ENCODE results near the gene NDUFV2.

Gene NDUFV2

DNA sequence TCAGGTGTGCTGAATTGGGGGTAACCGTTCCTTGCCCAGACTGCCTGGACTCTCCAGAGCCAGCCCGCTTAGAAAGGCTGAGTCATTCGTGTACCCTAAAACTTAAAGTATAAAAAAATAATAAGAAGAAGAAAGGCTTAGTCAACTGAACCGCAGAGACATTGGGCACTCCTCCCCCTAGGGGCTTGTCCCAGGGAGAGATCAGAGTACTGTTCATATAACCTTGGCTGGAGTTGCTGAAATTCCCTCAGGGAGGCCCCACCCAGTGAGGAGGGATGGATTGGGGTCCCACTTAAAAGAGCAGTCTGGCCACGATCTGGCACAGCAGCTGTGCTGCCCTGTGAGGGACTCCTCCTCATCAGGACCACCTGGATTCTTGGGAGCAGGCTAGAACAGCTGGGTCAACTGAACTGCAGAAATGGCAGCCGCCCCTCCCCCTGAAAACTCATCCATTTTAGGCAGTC is 71.3 kb downstream of the NDUFV2 start:
- DNase-seq (ENCODE audit: low spot score): no peak
- TF ChIP-seq, protein P1, sequence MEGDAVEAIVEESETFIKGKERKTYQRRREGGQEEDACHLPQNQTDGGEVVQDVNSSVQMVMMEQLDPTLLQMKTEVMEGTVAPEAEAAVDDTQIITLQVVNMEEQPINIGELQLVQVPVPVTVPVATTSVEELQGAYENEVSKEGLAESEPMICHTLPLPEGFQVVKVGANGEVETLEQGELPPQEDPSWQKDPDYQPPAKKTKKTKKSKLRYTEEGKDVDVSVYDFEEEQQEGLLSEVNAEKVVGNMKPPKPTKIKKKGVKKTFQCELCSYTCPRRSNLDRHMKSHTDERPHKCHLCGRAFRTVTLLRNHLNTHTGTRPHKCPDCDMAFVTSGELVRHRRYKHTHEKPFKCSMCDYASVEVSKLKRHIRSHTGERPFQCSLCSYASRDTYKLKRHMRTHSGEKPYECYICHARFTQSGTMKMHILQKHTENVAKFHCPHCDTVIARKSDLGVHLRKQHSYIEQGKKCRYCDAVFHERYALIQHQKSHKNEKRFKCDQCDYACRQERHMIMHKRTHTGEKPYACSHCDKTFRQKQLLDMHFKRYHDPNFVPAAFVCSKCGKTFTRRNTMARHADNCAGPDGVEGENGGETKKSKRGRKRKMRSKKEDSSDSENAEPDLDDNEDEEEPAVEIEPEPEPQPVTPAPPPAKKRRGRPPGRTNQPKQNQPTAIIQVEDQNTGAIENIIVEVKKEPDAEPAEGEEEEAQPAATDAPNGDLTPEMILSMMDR (IDR thresholded peaks at IDR 0.05; ENCODE audit: extremely low read depth, missing control alignments): no peak

DNA sequence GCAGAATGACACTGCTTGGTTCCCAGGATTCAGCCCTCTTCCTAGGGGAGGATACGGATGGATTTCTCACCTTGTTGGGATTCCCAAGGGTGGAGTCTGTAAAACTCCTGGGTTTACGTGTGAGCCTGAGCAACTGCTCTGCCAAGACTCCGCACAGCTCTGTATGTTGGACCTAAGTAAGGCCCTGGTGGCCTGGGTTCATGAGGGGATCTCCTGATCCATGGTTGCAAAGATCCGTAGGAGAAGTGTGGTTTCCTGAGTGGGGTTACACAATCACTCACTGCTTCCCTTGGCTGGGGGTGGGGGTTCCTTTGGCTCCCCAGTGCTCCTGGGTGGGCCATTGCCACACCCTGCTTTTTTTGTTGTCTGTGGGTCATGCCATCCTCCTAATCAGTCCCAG is 71.8 kb downstream of the NDUFV2 start:
- no peak for DNase-seq (ENCODE audit: low spot score)
- TF ChIP-seq, protein P1 (IDR thresholded peaks at IDR 0.05; ENCODE audit: extremely low read depth, missing control alignments): no peak

DNA sequence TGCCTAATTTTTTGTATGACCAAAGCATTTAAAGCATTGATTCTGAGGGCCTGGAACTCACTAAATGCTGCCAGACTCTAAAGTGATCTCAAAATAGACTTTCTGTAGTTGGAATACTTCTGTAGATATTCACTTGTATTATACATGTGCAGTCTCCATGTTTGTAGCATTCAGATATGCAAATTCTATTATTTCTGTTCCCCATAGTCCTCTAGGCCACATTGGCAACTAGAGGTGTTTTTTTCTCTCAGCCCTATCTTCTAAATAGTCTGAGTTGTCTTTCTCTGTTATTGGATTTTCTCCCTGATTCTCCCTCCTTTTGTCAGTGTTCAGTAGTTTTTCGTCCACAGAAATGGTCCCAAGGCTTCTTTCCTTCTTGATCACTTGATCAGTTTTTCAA is 72.6 kb downstream of the NDUFV2 start:
- DNase-seq (ENCODE audit: low spot score): no peak
- TF ChIP-seq, protein P1 (IDR thresholded peaks at IDR 0.05; ENCODE audit: extremely low read depth, missing control alignments): no peak

DNA sequence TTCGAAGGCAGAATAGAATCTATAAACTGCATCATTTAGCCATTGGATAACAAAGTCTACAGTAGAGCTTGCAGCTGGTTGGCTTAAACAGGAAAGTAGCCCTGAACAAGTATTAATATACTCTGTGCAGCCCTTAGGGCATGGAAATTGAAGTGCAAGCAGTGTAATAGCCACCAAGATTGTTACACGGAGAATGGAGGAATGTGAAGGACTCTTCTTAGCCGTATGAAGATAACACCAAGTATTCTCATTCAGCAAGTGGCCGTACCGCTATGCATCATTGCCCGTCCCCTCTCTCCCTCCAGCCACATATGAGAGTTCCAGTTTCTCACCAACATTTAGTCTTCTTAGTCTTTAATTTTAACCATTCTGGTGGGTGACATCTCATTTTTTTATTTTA is 74.5 kb downstream of the NDUFV2 start:
- no peak for DNase-seq (ENCODE audit: low spot score)

DNA sequence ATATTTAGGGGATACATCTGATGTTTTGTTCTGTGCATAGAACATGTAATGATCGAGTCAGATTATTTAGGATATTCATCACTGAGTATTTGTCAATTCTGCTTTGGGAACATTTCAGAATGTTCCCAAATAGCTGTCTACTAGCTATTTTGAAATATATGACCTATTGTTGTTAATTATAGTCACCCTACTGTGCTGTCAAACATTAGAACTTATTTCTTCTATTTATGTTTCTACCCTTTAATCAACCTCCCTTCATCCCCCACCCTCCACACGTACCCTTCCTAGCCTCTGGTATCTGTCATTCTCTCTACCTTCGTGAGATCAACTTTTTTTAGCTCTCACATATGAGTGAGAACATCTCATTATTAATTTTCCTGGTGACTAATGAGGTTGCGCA is 75.0 kb downstream of the NDUFV2 start:
- no peak for DNase-seq (ENCODE audit: low spot score)
- TF ChIP-seq, protein P1 (IDR thresholded peaks at IDR 0.05; ENCODE audit: extremely low read depth, missing control alignments): no peak

More for the DNA sequence above, 74.5 kb downstream of the NDUFV2 start:
- TF ChIP-seq, protein P1 (IDR thresholded peaks at IDR 0.05; ENCODE audit: extremely low read depth, missing control alignments): no peak

DNA sequence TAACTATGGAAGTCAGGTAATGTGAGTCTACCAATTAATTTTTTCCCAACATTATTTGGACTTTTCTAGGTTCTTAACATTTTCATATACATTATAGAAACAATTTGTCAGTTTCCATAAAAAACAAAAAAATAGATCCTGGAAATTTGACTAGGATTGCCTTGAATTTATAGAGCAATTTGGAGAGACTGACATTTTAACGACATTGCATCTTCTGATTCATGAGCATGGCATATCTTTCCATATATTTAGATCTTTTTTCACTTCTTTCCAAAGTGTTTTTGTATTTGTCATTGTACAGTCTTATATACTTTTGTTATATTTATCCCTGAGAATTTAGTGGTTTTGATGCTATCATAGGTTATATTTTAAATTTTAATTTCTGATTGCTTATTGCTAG is 76.1 kb downstream of the NDUFV2 start:
- no peak for DNase-seq (ENCODE audit: low spot score)
- TF ChIP-seq, protein P1 (IDR thresholded peaks at IDR 0.05; ENCODE audit: extremely low read depth, missing control alignments): no peak

DNA sequence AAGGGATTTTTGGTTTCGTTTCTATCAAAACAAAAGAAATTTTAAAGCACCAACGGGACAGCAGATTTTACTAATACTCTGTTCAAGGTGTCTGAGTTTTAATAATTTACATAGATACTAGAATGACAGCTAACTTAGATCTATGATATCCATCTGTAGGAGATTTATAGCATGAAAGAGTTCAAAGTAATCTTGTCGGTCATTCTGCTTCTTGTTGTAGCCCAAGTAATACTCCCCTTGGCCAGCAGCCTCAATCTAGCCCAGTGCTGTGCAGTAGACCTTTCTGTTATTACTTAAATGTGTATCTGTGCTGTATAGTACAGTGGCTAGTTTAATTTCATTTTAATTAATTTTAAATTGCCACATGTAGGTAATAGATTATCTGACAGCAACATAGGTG is 78.8 kb downstream of the NDUFV2 start:
- no peak for DNase-seq (ENCODE audit: low spot score)
- TF ChIP-seq, protein P1 (IDR thresholded peaks at IDR 0.05; ENCODE audit: extremely low read depth, missing control alignments): no peak

Measured in GM20000 (cell line).